Activated CD4-positive, alpha-beta T cell treated with anti-CD3 and anti-CD28 coated beads for 1 hour (primary cell): Measurements from ENCODE around the gene KIF17.

Experiments used
- DNase-seq: peaks from one replicate; pipeline ENCODE4 v3.0.0-alpha.2; 2020

The KIF17 gene

GRCh38 chr1:20709868-20710267 lies 7.9 kb downstream of the KIF17 start:
- no peak for DNase-seq

- no peak for DNase-seq
These were observed 8.9 kb downstream of the KIF17 start for GRCh38 chr1:20708891-20709290.

- no peak for DNase-seq
These were observed 9.8 kb downstream of the KIF17 start for GRCh38 chr1:20708057-20708456.

GRCh38 chr1:20706841-20707240 lies 11.0 kb downstream of the KIF17 start:
- no peak for DNase-seq

GRCh38 chr1:20705203-20705755 lies 12.5 kb downstream of the KIF17 start:
- DNase-seq: no peak

- DNase-seq: no peak
These were observed 13.2 kb downstream of the KIF17 start for GRCh38 chr1:20704390-20705202.

GRCh38 chr1:20703124-20703756 lies 14.6 kb downstream of the KIF17 start:
- no peak for DNase-seq

GRCh38 chr1:20702416-20702815 lies 15.4 kb downstream of the KIF17 start:
- no peak for DNase-seq

- no peak for DNase-seq
These were observed 16.0 kb downstream of the KIF17 start for GRCh38 chr1:20701847-20702246.

GRCh38 chr1:20701446-20701845 lies 16.4 kb downstream of the KIF17 start:
- DNase-seq: no peak

GRCh38 chr1:20700636-20701215 lies 17.1 kb downstream of the KIF17 start:
- DNase-seq: no peak

- DNase-seq: no peak
These were observed 18.2 kb downstream of the KIF17 start for GRCh38 chr1:20699558-20699957.

- DNase-seq: no peak
These were observed 19.5 kb downstream of the KIF17 start for GRCh38 chr1:20698195-20698910.

- no peak for DNase-seq
These were observed 20.2 kb downstream of the KIF17 start for GRCh38 chr1:20697563-20697962.

- peak; percentile 58 for DNase-seq
These were observed 21.1 kb downstream of the KIF17 start for GRCh38 chr1:20696397-20697333.

- DNase-seq: no peak
These were observed 22.3 kb downstream of the KIF17 start for GRCh38 chr1:20695515-20695914.

- no peak for DNase-seq
These were observed 24.2 kb downstream of the KIF17 start for GRCh38 chr1:20693623-20694022.

- DNase-seq: no peak
These were observed 25.9 kb downstream of the KIF17 start for GRCh38 chr1:20691872-20692271.

GRCh38 chr1:20689645-20690056 lies 28.2 kb downstream of the KIF17 start:
- no peak for DNase-seq

GRCh38 chr1:20686883-20687725 lies 30.7 kb downstream of the KIF17 start:
- no peak for DNase-seq

GRCh38 chr1:20685741-20686140 lies 32.1 kb downstream of the KIF17 start:
- DNase-seq: no peak
